Fibroblast of villous mesenchyme (primary cell): ENCODE data around the gene GNS. TPM values are rescaled to one million over a fixed set of nuclear protein-coding genes. Genes with fewer than 3 reads are reported as not detected.
"Not testable (repeated sequence)": the region's sequence is repeated elsewhere in the genome, so short reads cannot be mapped to it uniquely, and the experiment has no call there.

Source experiments
- DNase-seq: peaks from one replicate; pipeline ENCODE4 v3.0.0-alpha.2; 2010; ENCODE audit warnings: low read depth
- H3K4me3 ChIP-seq: 2 replicates; pipeline ENCODE4 v1.5.1; 2011; ENCODE audit warnings: low read depth, mild to moderate bottlenecking, low read length
- total RNA-seq: library from RNA; depleted of rRNA; stranded (reverse); fragments of >200 nt; gene quantifications from 2 replicates; pipeline ENCODE4 v1.2.3, GENCODE V29; 2012
- TF ChIP-seq, protein P1 (sequence below): IDR thresholded peaks from 2 replicates; pipeline ENCODE4 v1.5.1; 2012; ENCODE audit warnings: low read depth, mild to moderate bottlenecking, low read length; ENCODE audit not compliant: insufficient read depth

GNS gene
- total RNA-seq, result 146 and 166 TPM in 2 replicates

DNA sequence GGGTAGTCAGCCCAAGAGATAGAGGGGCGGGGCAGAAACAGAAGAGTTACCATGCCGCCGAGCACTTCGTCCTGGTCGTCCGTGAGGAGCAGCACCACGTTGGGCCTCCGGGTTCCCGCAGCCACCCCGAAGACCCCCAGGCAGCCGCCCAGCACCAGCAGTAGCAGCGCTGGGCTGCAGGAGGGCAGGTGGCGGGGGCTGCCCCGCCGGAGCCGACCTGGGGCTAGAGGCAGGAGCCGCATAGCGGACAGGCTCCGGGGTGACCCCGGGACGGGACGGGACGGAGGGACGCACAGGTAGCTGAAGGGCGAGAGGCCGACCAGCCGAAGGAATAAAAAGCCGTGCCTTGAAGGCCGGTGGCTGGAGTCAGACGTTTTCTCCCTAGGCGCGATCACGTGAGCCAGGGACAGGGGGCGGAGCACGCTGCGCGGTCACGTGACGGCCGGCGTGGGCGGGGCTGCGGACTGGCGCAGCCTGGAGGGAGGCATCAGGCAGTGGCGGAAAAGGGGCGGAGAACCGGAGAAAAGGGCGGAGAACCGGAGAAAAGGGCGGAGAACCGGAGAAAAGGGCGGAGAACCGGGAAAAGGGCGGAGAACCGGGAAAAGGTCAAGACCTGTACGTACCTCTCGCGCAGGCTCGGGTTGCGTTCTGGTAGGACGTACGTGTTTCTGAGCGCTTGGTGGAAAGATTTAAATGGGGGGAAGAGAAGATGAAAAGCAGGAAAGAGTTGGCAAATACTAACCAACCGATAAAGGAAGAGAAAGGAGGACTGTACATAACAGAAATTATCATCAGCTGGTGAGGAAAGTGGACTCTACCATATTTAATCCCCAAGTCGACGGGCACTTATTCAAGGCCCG, at the start of gene GNS:
Gene GNS (minus strand): TSS at position 372 of the 860 bp plus-strand sequence. CDS start 130 bp downstream, at position 242.
- TF ChIP-seq, protein P1, sequence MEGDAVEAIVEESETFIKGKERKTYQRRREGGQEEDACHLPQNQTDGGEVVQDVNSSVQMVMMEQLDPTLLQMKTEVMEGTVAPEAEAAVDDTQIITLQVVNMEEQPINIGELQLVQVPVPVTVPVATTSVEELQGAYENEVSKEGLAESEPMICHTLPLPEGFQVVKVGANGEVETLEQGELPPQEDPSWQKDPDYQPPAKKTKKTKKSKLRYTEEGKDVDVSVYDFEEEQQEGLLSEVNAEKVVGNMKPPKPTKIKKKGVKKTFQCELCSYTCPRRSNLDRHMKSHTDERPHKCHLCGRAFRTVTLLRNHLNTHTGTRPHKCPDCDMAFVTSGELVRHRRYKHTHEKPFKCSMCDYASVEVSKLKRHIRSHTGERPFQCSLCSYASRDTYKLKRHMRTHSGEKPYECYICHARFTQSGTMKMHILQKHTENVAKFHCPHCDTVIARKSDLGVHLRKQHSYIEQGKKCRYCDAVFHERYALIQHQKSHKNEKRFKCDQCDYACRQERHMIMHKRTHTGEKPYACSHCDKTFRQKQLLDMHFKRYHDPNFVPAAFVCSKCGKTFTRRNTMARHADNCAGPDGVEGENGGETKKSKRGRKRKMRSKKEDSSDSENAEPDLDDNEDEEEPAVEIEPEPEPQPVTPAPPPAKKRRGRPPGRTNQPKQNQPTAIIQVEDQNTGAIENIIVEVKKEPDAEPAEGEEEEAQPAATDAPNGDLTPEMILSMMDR, result no peak
- peak within 1 kb of the TSS; percentile 97 for H3K4me3 ChIP-seq
- peak; percentile 94 for DNase-seq

DNA sequence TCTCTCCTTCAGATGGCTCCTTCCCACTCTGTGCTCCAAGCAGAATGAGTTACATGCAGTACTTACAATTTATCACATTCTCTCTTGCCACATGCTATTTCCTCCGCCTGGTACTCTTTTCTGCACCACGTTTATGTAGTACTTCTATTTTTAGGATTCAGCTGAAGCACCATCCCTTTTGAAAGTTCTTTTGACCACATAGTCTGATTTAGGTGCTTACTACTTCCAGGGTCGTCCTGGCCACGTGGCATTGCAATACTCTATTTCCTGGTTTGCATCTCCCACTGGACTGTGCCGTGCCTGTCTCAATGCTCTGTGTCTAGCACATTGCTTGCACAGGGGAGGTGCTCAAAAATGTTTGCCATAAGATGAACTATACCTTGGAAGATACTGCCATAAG, 48.9 kb upstream of the GNS start:
- TF ChIP-seq, protein P1, result no peak
- no peak overlapping the region for H3K4me3 ChIP-seq

DNA sequence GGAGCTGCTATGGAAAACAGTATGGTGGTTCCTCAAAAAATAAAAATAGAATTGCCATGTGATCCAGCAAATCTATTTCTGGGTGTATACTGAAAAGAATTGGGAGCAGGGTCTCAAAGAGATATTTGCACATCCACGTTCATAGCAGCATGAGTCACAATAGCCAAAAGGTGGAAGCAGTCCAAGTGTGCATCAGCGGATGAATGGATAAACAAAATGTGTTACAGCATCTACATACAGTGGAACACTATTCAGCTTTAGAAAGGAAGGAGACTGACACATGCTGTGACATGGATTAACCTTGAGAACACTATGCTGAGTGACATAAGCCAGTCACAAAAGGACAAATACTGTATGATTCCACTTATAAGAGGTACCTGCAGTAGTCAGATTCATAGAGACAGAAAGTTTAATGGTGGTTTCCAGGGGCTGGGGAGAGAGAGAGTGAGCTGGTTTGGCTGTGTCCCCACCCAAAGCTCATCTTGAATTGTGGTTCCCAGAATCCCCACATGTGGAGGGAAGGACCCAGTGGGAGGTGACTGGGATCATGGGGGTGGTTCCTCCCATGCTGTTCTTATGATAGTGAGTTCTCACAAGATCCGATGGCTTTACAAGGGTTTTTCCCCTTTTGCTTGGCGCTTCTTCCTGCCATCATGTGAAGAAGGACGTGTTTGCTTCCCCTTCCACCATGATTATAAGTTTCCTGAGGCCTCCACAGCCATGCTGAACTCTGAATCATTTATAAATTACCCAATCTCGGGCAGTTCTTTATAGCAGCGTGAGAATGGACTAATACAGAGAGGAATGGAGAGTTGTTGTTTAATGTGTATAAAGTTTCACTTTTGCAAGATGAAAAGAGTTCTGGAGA, 47.6 kb upstream of the GNS start:
- no peak overlapping the region for H3K4me3 ChIP-seq
- DNase-seq, result peak; percentile 56
- TF ChIP-seq, protein P1, result no peak

More for the DNA sequence above, 48.9 kb upstream of the GNS start:
- no peak for DNase-seq

DNA sequence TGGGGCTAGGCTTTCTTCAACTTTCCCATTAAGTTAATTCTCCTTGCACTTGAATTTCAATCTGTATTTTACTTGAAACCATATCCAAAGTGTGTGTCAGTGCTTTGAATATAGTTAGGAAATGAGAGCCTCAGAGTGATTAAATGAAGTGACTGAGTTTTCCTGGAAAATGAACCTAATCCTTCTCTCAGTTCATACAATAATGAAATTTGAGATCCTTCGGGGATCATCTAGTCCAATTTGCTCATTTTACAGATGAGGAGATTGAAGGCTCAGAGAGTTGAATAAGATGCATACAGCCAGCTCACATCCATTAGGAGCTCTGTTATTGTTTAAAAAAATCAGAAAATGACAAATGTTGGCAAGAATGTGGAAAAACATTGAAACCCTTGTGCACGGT, 47.0 kb upstream of the GNS start:
- H3K4me3 ChIP-seq, result no peak overlapping the region
- no peak for DNase-seq
- TF ChIP-seq, protein P1, result no peak

DNA sequence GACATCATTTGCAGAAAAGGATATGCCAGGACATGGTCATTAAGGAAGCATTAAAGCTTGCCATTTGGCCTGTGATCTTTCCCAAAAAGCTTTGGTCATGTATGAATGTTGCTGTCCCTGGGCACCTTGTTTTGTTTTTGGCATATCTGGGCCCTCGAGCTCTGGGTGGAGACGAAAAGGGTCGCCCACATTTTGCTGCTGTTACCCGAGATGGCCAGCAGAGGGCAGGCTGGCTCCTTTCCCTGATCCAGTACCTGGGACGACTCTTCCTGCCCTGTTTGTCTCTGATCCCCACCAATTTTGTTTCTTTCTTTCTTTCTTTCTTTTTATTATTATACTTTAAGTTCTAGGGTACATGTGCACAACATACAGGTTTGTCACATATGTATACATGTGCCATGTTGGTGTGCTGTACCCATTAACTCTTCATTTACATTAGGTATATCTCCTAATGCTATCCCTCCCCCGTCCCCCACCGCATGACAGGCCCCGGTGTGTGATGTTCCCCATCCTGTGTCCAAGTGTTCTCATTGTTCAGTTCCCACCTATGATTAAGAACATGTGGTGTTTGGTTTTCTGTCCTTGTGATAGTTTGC, 43.1 kb upstream of the GNS start:
- peak; percentile 24 for DNase-seq
- H3K4me3 ChIP-seq, result not testable (repeated sequence)
- TF ChIP-seq, protein P1, result peak; percentile 81

DNA sequence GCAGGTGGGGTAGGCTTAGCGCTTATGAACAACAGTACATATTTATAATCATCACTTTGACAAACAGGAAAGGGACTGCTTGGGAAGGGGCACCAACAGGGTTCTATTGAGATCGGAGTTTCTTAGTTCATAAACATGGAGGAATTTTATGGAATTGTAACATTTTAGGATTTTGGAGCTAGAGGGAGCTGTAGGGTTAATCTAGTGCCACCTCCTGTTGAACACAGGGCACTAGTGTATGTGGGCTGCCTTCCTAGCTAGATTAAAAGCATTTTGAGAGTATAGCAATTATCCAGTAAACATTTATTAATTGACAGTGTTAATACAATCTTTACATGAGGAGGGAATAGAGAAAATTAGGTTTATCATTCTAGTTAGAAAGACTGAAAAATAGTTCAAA, 42.2 kb upstream of the GNS start:
- H3K4me3 ChIP-seq, result no peak overlapping the region
- TF ChIP-seq, protein P1, result peak; percentile 39
- no peak for DNase-seq
